Retinal pigment epithelial cell (primary cell): ENCODE results near the gene KCNQ1.
A peak's percentile ranks its signal among the peaks of the same experiment; 100 is the strongest.

Source experiments
- DNase-seq: peaks from one replicate; pipeline ENCODE4 v3.0.0-alpha.2; 2010; ENCODE audit warnings: low read depth
- H3K4me3 ChIP-seq: 2 replicates; pipeline ENCODE4 v1.5.1; 2011; ENCODE audit warnings: mild to moderate bottlenecking, low read length, control low read depth, moderate library complexity
- CTCF ChIP-seq: conservative IDR thresholded peaks from 2 replicates; pipeline ENCODE4 v1.5.1; 2011; ENCODE audit warnings: low read depth, low read length, control low read depth, inconsistent platforms

Gene KCNQ1

GRCh38 chr11:2891326-2892214 lies 446.8 kb downstream of the KCNQ1 start:
- no peak for DNase-seq
- H3K4me3 ChIP-seq = peak overlapping the region; percentile 41
- TF ChIP-seq CTCF = peak; percentile 27

GRCh38 chr11:2892215-2892966 lies 447.6 kb downstream of the KCNQ1 start:
- no peak for DNase-seq
- H3K4me3 ChIP-seq = peak overlapping the region; percentile 41
- TF ChIP-seq CTCF = peak; percentile 93

- TF ChIP-seq CTCF = peak; percentile 45
- H3K4me3 ChIP-seq = peak overlapping the region; percentile 41
- no peak for DNase-seq
These were observed 448.2 kb downstream of the KCNQ1 start for GRCh38 chr11:2892967-2893528.

- no peak for TF ChIP-seq CTCF
- H3K4me3 ChIP-seq = no peak overlapping the region
- no peak for DNase-seq
These were observed 449.1 kb downstream of the KCNQ1 start for GRCh38 chr11:2893935-2894334.

- DNase-seq = no peak
- no peak for TF ChIP-seq CTCF
- no peak overlapping the region for H3K4me3 ChIP-seq
These were observed 451.2 kb downstream of the KCNQ1 start for GRCh38 chr11:2896047-2896446.

GRCh38 chr11:2897048-2897447 lies 452.2 kb downstream of the KCNQ1 start:
- H3K4me3 ChIP-seq = no peak overlapping the region
- TF ChIP-seq CTCF = no peak
- DNase-seq = no peak
